ENCODE measurements around the gene DNAJC1. TPM values are rescaled to one million over a fixed set of nuclear protein-coding genes. Genes with fewer than 3 reads are reported as not detected.

DNAJC1 gene, protein sequence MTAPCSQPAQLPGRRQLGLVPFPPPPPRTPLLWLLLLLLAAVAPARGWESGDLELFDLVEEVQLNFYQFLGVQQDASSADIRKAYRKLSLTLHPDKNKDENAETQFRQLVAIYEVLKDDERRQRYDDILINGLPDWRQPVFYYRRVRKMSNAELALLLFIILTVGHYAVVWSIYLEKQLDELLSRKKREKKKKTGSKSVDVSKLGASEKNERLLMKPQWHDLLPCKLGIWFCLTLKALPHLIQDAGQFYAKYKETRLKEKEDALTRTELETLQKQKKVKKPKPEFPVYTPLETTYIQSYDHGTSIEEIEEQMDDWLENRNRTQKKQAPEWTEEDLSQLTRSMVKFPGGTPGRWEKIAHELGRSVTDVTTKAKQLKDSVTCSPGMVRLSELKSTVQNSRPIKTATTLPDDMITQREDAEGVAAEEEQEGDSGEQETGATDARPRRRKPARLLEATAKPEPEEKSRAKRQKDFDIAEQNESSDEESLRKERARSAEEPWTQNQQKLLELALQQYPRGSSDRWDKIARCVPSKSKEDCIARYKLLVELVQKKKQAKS
- 10 to 100 TPM; 26.3 to 31.5 (median 30.3) TPM for total RNA-seq
- long read RNA-seq, donor 1, transcript DNAJC1-202 (12 exons, 2,106 nt), result major isoform, 39 of 57 reads
- long read RNA-seq, donor 1, partial matches to known transcripts, result 15 of 57 reads
- long read RNA-seq, donor 1, other reads (novel, unspliced or antisense), result 3 of 57 reads
- long read RNA-seq, donor 2, partial matches to known transcripts, result 22 of 26 reads
- long read RNA-seq, donor 2, other reads (novel, unspliced or antisense), result 0 of 26 reads

DNA sequence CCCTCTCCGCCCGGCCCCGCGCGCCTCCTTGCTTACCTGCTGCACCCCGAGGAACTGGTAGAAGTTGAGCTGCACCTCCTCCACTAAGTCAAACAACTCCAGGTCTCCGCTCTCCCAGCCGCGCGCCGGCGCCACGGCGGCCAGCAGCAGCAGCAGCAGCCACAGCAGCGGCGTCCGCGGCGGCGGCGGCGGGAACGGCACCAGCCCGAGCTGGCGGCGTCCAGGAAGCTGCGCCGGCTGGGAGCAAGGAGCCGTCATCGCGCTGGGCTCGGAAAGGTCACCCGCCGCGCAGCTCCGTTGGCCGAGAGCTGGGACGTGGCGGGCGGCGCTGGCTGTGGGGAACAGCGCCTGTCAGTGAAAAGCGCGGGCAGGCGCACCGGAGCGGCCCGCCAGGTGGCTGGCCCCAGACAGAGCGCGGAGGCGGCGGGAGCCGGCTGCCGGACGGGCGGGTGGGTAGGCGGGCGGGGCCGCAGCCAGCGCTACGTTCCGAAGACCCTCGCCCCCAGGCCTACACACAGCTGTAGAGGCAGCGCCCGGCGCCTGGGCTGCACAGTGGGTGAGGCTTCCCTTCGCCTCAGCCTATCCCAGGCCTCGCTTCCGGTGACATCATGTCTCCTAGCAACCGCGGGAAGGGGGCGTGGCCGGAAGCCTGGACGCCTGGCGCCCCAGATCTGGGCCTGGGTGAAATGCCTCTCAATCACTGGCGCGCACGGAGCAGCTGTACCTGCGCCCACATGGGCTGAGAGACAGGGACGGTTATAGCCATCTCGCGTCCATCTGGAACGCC, at the start of gene DNAJC1:
DNAJC1 (minus strand) TSS at position 554 of the 787 bp plus-strand sequence; CDS start at position 258, 296 bp downstream.
- Histone ChIP-seq H3K4me3 (peak within 1 kb of the TSS; percentile 78), H3K9me3 (no peaks in the 10 kb centered on the region), H3K36me3 (ENCODE audit: low read depth) (no peaks in the 10 kb centered on the region), H3K4me1 (ENCODE audit: low read depth) (peaks cover 4% of the 10 kb centered on the region)
- intact Hi-C loops (cut with DNase I, micrococcal nuclease), result no loop called here
- peak; percentile 98 for ATAC-seq
- no peak for TF ChIP-seq CTCF (IDR thresholded peaks at IDR 0.05)
- DNase-seq, result peak; percentile 98 to 100 (median 100)

- Histone ChIP-seq H3K4me3 (no peak overlapping the region), H3K4me1 (ENCODE audit: low read depth) (no peaks in the 10 kb centered on the region), H3K9me3 (no peaks in the 10 kb centered on the region), H3K36me3 (ENCODE audit: low read depth) (no peaks in the 10 kb centered on the region)
- ATAC-seq (no peak), DNase-seq (no peak)
- no peak for TF ChIP-seq CTCF (IDR thresholded peaks at IDR 0.05)
- intact Hi-C loops (cut with DNase I, micrococcal nuclease), result no loop called here
Observed at GRCh38 chr10:22053048-22053447, 49.5 kb upstream of the DNAJC1 start.

DNA sequence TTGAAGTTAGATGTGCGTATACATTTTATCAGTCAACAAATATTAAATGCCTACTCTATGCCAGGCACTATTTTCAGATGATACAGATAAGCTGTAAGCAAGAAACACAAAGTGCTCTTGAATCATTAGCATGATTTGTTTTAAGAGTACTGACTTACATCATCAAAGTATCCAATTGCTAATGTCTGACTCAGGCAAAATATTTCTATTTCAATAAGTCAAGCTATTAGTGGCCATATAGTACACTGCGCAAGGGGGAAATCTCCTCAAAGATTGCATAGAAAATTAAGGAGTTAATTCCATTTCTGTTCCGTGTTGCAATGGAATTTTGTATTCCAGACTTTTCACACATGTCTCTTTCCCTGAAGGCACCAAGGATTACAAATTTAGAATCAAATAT, 46.1 kb upstream of the DNAJC1 start:
- no peaks in the 10 kb centered on the region for H3K36me3 ChIP-seq (ENCODE audit: low read depth)
- no peak for TF ChIP-seq CTCF (IDR thresholded peaks at IDR 0.05)
- H3K4me3 ChIP-seq, result no peak overlapping the region
- no peaks in the 10 kb centered on the region for H3K9me3 ChIP-seq
- intact Hi-C loops (cut with DNase I, micrococcal nuclease), result no loop called here
- no peaks in the 10 kb centered on the region for H3K4me1 ChIP-seq (ENCODE audit: low read depth)
- no peak for DNase-seq
- ATAC-seq, result no peak

DNA sequence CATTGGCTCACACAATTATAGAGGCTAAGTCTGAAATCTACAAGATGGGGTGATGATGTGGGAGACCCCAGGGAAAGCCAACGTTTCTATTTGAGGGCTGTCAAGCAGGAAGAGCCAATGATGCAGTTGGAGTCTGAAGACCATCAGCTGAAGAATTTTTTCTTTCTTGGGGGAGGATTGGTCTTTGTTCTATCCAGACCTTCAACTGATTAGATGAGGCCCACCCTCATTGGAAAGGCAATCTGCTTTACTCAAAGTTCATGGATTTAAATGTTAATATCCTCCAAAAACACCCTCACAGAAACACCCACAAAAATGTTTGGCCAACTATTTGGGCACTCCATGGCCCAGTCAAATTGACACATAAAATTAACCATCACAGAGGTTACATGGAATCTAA, 44.3 kb upstream of the DNAJC1 start:
- intact Hi-C loops (cut with DNase I, micrococcal nuclease), result no loop called here
- H3K4me3 ChIP-seq, result no peak overlapping the region
- no peaks in the 10 kb centered on the region for H3K4me1 ChIP-seq (ENCODE audit: low read depth)
- H3K36me3 ChIP-seq (ENCODE audit: low read depth), result no peaks in the 10 kb centered on the region
- DNase-seq (no peak), ATAC-seq (no peak)
- TF ChIP-seq CTCF (IDR thresholded peaks at IDR 0.05), result no peak
- no peaks in the 10 kb centered on the region for H3K9me3 ChIP-seq

DNA sequence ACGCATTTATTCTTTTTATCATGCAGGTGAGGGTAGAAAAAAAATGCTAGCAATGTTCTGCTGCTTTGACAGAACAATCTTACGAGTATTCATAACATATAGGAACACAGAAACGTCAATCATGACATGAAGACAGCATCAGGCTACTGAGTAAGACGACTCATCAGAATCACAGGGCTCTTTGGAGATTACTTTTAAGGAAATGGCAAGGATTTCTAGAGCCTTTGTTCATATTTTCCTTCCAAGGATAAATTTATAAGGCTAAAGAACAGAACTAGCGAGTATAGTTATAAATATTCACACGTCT, 39.8 kb upstream of the DNAJC1 start:
- Histone ChIP-seq H3K4me3 (no peak overlapping the region), H3K9me3 (no peaks in the 10 kb centered on the region), H3K4me1 (ENCODE audit: low read depth) (no peaks in the 10 kb centered on the region), H3K36me3 (ENCODE audit: low read depth) (no peaks in the 10 kb centered on the region)
- no peak for ATAC-seq
- no peak for TF ChIP-seq CTCF (IDR thresholded peaks at IDR 0.05)
- no peak for DNase-seq
- intact Hi-C loops (cut with DNase I, micrococcal nuclease), result no loop called here

Data from mucosa of descending colon (tissue), 3 donors.